Mesenchymal stem cell (in vitro differentiated cells and primary cell): ENCODE measurements around the gene NMT1.

Experiments used
- DNase-seq: peaks from one replicate; pipeline ENCODE4 v3.0.0-alpha.2; 2013
- H2AFZ ChIP-seq: one replicate; pipeline ENCODE4 v1.6.1; 2013; ENCODE audit warnings: low read depth, mild to moderate bottlenecking, control low read depth, inconsistent platforms, low read length, moderate library complexity
- H2AK5ac ChIP-seq: 2 replicates; pipeline ENCODE4 v1.6.1; 2013; ENCODE audit warnings: low read length, moderate library complexity, mild to moderate bottlenecking, inconsistent platforms; ENCODE audit not compliant: severe bottlenecking
- H2BK120ac ChIP-seq: one replicate; pipeline ENCODE4 v1.6.1; 2013; ENCODE audit warnings: low read depth, mild to moderate bottlenecking, inconsistent platforms, low read length, moderate library complexity
- H2BK12ac ChIP-seq, 2 experiments: one replicate each; pipeline ENCODE4 v1.6.1; 2013; ENCODE audit warnings: inconsistent platforms in 2 of 2, low read length in 2 of 2, mild to moderate bottlenecking in 2 of 2, moderate library complexity in 2 of 2, control low read depth in 1 of 2
- H2BK15ac ChIP-seq: one replicate; pipeline ENCODE4 v1.6.1; 2013; ENCODE audit warnings: mild to moderate bottlenecking, low read depth, inconsistent platforms; ENCODE audit not compliant: poor library complexity, severe bottlenecking
- H2BK5ac ChIP-seq: 2 replicates; pipeline ENCODE4 v1.6.1; 2013; ENCODE audit warnings: low read depth, mild to moderate bottlenecking, low read length, control low read depth, inconsistent platforms; ENCODE audit not compliant: poor library complexity, severe bottlenecking
- H3K14ac ChIP-seq, 2 experiments: one replicate each; pipeline ENCODE4 v1.6.1; 2013; ENCODE audit warnings: inconsistent platforms in 2 of 2, low read length in 2 of 2, control low read depth in 1 of 2, mild to moderate bottlenecking in 1 of 2, moderate library complexity in 1 of 2
- H3K18ac ChIP-seq, 2 experiments: one replicate each; pipeline ENCODE4 v1.6.1; 2013; ENCODE audit warnings: inconsistent platforms in 2 of 2, low read length in 2 of 2, control low read depth in 1 of 2, low read depth in 1 of 2, mild to moderate bottlenecking in 1 of 2
- H3K23ac ChIP-seq, 2 experiments: one replicate each; pipeline ENCODE4 v1.6.1; 2013; ENCODE audit warnings: inconsistent platforms in 2 of 2, low read length in 2 of 2, mild to moderate bottlenecking in 2 of 2, moderate library complexity in 2 of 2, control low read depth in 1 of 2
- H3K27ac ChIP-seq: 2 replicates; pipeline ENCODE4 v1.5.1; 2013; ENCODE audit warnings: mild to moderate bottlenecking, moderate library complexity, low read length, control low read depth, inconsistent platforms; ENCODE audit not compliant: poor library complexity, severe bottlenecking
- H3K27me3 ChIP-seq, 2 experiments: 2 replicates each; pipeline versions ENCODE4 v1.6.1 to v1.7.0; 2013; ENCODE audit warnings: low read length in 2 of 2, mild to moderate bottlenecking in 2 of 2, moderate library complexity in 2 of 2, control low read depth in 1 of 2, inconsistent platforms in 1 of 2; ENCODE audit not compliant: control insufficient read depth in 1 of 2, insufficient read depth in 1 of 2
- H3K36me3 ChIP-seq, 2 experiments: 2 replicates each; pipeline versions ENCODE4 v1.6.1 to v1.7.0; 2013; ENCODE audit warnings: low read length in 2 of 2, control low read depth in 1 of 2, inconsistent platforms in 1 of 2, low read depth in 1 of 2, mild to moderate bottlenecking in 1 of 2; ENCODE audit not compliant: insufficient read depth in 2 of 2, control insufficient read depth in 1 of 2
- H3K4ac ChIP-seq, 2 experiments: one replicate each; pipeline ENCODE4 v1.6.1; 2013; ENCODE audit warnings: inconsistent platforms in 2 of 2, low read length in 2 of 2, mild to moderate bottlenecking in 2 of 2, moderate library complexity in 2 of 2, control low read depth in 1 of 2, low read depth in 1 of 2
- H3K4me1 ChIP-seq: 2 replicates; pipeline ENCODE4 v1.6.1; 2013; ENCODE audit warnings: low read depth, low read length, control low read depth; ENCODE audit not compliant: control insufficient read depth, insufficient read depth
- H3K4me2 ChIP-seq: 2 replicates; pipeline ENCODE4 v1.6.1; 2013; ENCODE audit warnings: low read length, mild to moderate bottlenecking, inconsistent platforms; ENCODE audit not compliant: poor library complexity, severe bottlenecking
- H3K4me3 ChIP-seq, 2 experiments: 2 replicates each; pipeline versions ENCODE4 v1.5.1 to v1.7.0; 2013; ENCODE audit warnings: low read length in 2 of 2, mild to moderate bottlenecking in 2 of 2, control low read depth in 1 of 2, low read depth in 1 of 2; ENCODE audit not compliant: insufficient read depth in 1 of 2
- H3K79me1 ChIP-seq: replicated peaks from 2 replicates; pipeline ENCODE4 v1.6.1; 2013; ENCODE audit warnings: mild to moderate bottlenecking, control low read depth, low read length, inconsistent platforms; ENCODE audit not compliant: poor library complexity, severe bottlenecking
- H3K9ac ChIP-seq: 2 replicates; pipeline ENCODE4 v1.7.0; 2013; ENCODE audit warnings: mild to moderate bottlenecking, low read length, moderate library complexity
- H3K9me3 ChIP-seq: 2 replicates; pipeline ENCODE4 v1.7.0; 2013; ENCODE audit warnings: mild to moderate bottlenecking, low read length; ENCODE audit not compliant: control insufficient read depth
- H4K8ac ChIP-seq: one replicate; pipeline ENCODE4 v1.6.1; 2013; ENCODE audit warnings: inconsistent platforms, mild to moderate bottlenecking, low read length, moderate library complexity
- H4K91ac ChIP-seq: one replicate; pipeline ENCODE4 v1.6.1; 2013; ENCODE audit warnings: mild to moderate bottlenecking, low read length, inconsistent platforms
- WGBS: methylation state at CpG from one replicate; pipeline ENCODE4 v1.1.7; 2013; ENCODE audit warnings: mixed read lengths; 5-methylcytosine and 5-hydroxymethylcytosine counted together

NMT1 gene

GRCh38 chr17:45070001-45070400, 8.9 kb downstream of the NMT1 start:
- Histone ChIP-seq H4K8ac (no peak overlapping the region), H2AFZ (no peak overlapping the region), H3K4me2 (no peak overlapping the region), H2AK5ac (no peak overlapping the region), H3K4me1 (peaks cover 5% of the 10 kb centered on the region), H3K23ac (no peak overlapping the region), H3K4me3 (no peak overlapping the region), H3K18ac (no peak overlapping the region), H4K91ac (no peak overlapping the region), H3K4ac (no peak overlapping the region), H3K36me3 (peaks cover 18 to 42% of the 10 kb centered on the region in 2 experiments), H3K79me1 (peaks cover 6% of the 10 kb centered on the region), H3K27ac (no peak overlapping the region), H2BK120ac (no peak overlapping the region), H3K9me3 (no peaks in the 10 kb centered on the region), H3K14ac (no peak overlapping the region), H2BK12ac (no peak overlapping the region), H3K9ac (no peak overlapping the region), H3K27me3 (no peaks in the 10 kb centered on the region), H2BK5ac (no peak overlapping the region), H2BK15ac (no peak overlapping the region)
- 98% methylated on average over 7 of the region's 8 CpGs for WGBS
- no peak for DNase-seq

DNA sequence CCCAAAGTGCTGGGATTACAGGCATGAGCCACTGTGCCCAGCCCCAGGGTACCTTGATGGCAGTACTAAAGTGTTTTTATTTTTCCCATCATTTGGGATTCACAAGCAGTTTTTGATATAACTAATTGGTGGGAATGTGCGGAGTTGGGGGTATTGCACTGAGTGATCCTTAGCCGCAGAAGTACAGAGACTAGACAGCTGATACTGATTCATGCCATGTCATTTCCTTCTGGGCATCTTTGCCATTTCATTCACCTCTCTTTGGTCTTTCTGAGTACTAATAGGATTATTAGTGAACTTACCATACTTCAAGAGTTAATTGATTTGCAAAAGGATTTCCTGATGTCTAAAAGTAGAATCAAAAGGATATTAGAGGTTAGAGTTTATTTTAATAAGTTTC, 9.7 kb downstream of the NMT1 start:
- H3K4ac ChIP-seq: no peak overlapping the region
- H3K18ac ChIP-seq: no peak overlapping the region
- H3K36me3 ChIP-seq: peaks cover 22 to 41% of the 10 kb centered on the region in 2 experiments
- no peak overlapping the region for H3K14ac ChIP-seq
- H3K4me2 ChIP-seq: no peak overlapping the region
- no peak overlapping the region for H3K9ac ChIP-seq
- H2AFZ ChIP-seq: no peak overlapping the region
- H2AK5ac ChIP-seq: no peak overlapping the region
- H3K27ac ChIP-seq: no peak overlapping the region
- no peaks in the 10 kb centered on the region for H3K9me3 ChIP-seq
- no peak for DNase-seq
- 92% methylated on average over 2 of the region's 2 CpGs for WGBS
- no peak overlapping the region for H4K8ac ChIP-seq
- H2BK5ac ChIP-seq: no peak overlapping the region
- H2BK15ac ChIP-seq: no peak overlapping the region
- H2BK120ac ChIP-seq: no peak overlapping the region
- no peak overlapping the region for H2BK12ac ChIP-seq
- peaks cover 5% of the 10 kb centered on the region for H3K4me1 ChIP-seq
- no peak overlapping the region for H3K4me3 ChIP-seq
- peaks cover 6% of the 10 kb centered on the region for H3K79me1 ChIP-seq
- H3K23ac ChIP-seq: no peak overlapping the region
- H3K27me3 ChIP-seq: no peaks in the 10 kb centered on the region
- no peak overlapping the region for H4K91ac ChIP-seq

- Histone ChIP-seq H3K23ac (no peak overlapping the region), H2BK5ac (no peak overlapping the region), H3K18ac (no peak overlapping the region), H2BK15ac (no peak overlapping the region), H2AK5ac (no peak overlapping the region), H3K27me3 (no peaks in the 10 kb centered on the region), H3K9ac (peak overlapping the region; percentile 78), H3K4me2 (no peak overlapping the region), H3K27ac (peak overlapping the region; percentile 49), H2BK120ac (no peak overlapping the region), H3K79me1 (peaks cover 6% of the 10 kb centered on the region), H2AFZ (no peak overlapping the region), H3K14ac (no peak overlapping the region), H4K8ac (no peak overlapping the region), H3K4me3 (no peak overlapping the region), H3K4ac (no peak overlapping the region), H3K36me3 (peaks cover 24 to 41% of the 10 kb centered on the region in 2 experiments), H3K9me3 (no peaks in the 10 kb centered on the region), H3K4me1 (peaks cover 2% of the 10 kb centered on the region), H4K91ac (no peak overlapping the region), H2BK12ac (no peak overlapping the region)
- DNase-seq: peak; percentile 88
- 67% methylated on average over 3 of the region's 5 CpGs for WGBS
Observed at GRCh38 chr17:45073414-45074070, 12.4 kb downstream of the NMT1 start.

DNA sequence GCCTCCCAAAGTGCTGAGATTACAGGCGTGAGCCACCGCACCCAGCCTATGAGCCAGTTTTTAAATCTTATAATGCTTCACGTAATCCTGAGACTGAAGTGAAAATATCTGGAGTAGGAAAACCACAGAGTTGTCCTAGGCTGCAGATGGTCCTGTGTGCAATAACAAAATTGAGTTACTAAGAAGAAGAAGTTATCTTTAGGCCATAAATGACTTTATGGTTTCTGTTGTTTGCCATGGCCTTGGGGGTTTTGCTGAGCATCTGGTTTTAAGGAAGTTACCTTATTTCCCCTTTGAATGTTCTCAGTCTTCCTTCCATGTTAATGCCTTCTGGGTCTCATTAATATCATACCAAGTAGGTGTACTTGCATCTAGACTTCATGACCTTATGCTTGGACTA, 16.5 kb downstream of the NMT1 start:
- Histone ChIP-seq H3K36me3 (peaks cover 25 to 42% of the 10 kb centered on the region in 2 experiments), H2BK12ac (peak overlapping the region in 1 of 2 experiments; percentile 45), H4K91ac (no peak overlapping the region), H3K23ac (no peak overlapping the region), H4K8ac (no peak overlapping the region), H2BK120ac (no peak overlapping the region), H3K18ac (no peak overlapping the region), H2BK5ac (no peak overlapping the region), H3K14ac (no peak overlapping the region), H3K4me1 (peaks cover 2% of the 10 kb centered on the region), H2BK15ac (no peak overlapping the region), H3K9ac (no peak overlapping the region), H3K4me2 (no peak overlapping the region), H3K4me3 (no peak overlapping the region), H2AK5ac (no peak overlapping the region), H3K27me3 (no peaks in the 10 kb centered on the region), H3K27ac (no peak overlapping the region), H3K4ac (no peak overlapping the region), H3K9me3 (no peaks in the 10 kb centered on the region), H2AFZ (no peak overlapping the region), H3K79me1 (peaks cover 19% of the 10 kb centered on the region)
- 96% methylated on average over 3 of the region's 3 CpGs for WGBS
- no peak for DNase-seq
